HG02642 (cell line): Measurements from ENCODE around the gene OR10A4.
A peak's percentile ranks its signal among the peaks of the same experiment; 100 is the strongest.
"Not testable (repeated sequence)": the region's sequence is repeated elsewhere in the genome, so short reads cannot be mapped to it uniquely, and the experiment has no call there.

ENCODE experiments used
- ATAC-seq: cut with Tn5 transposase; IDR thresholded peaks from one replicate; pipeline ENCODE4 v1.9.1; 2021; ENCODE audit warnings: mild to moderate bottlenecking; ENCODE audit not compliant: unreplicated experiment, poor library complexity

Gene OR10A4

GRCh38 chr11:6894097-6894496 is 17.7 kb downstream of the OR10A4 start:
- ATAC-seq, result no peak

GRCh38 chr11:6895010-6895409 is 18.6 kb downstream of the OR10A4 start:
- ATAC-seq, result peak; percentile 90

- no peak for ATAC-seq
Observed at GRCh38 chr11:6898911-6899310, 22.5 kb downstream of the OR10A4 start.

GRCh38 chr11:6900327-6900999 is 24.0 kb downstream of the OR10A4 start:
- ATAC-seq, result no peak

- ATAC-seq, result not testable (repeated sequence)
Observed at GRCh38 chr11:6904804-6905203, 28.4 kb downstream of the OR10A4 start.

- no peak for ATAC-seq
Observed at GRCh38 chr11:6911378-6911777, 35.0 kb downstream of the OR10A4 start.

GRCh38 chr11:6911948-6912347 is 35.5 kb downstream of the OR10A4 start:
- no peak for ATAC-seq

- no peak for ATAC-seq
Observed at GRCh38 chr11:6919698-6920097, 43.3 kb downstream of the OR10A4 start.

GRCh38 chr11:6920702-6921101 is 44.3 kb downstream of the OR10A4 start, which contains the start of gene OR2D3:
OR2D3 (plus strand) TSS chr11:6921002; CDS start chr11:6921002, 0 bp downstream.
- ATAC-seq, result no peak

GRCh38 chr11:6925007-6925577 is 48.7 kb downstream of the OR10A4 start:
- no peak for ATAC-seq

- peak; percentile 13 for ATAC-seq
Observed at GRCh38 chr11:6925636-6926207, 49.3 kb downstream of the OR10A4 start.

- peak; percentile 79 for ATAC-seq
Observed at GRCh38 chr11:6926208-6927029, 50.0 kb downstream of the OR10A4 start, which contains the start of gene ZNF215. ZNF215 (plus strand) TSS chr11:6926426; CDS start chr11:6932273, 5,847 bp downstream.

- ATAC-seq, result peak; percentile 62
Observed at GRCh38 chr11:6927030-6927617, 50.7 kb downstream of the OR10A4 start.
